HG03575 (cell line): ENCODE results near the gene CCDC57.

Experiments
- ATAC-seq: cut with Tn5 transposase; IDR thresholded peaks from one replicate; pipeline ENCODE4 v1.9.1; 2021; ENCODE audit not compliant: unreplicated experiment, insufficient number of reproducible peaks, low FRiP score; ENCODE audit errors: extremely low read depth

CCDC57 gene

DNA sequence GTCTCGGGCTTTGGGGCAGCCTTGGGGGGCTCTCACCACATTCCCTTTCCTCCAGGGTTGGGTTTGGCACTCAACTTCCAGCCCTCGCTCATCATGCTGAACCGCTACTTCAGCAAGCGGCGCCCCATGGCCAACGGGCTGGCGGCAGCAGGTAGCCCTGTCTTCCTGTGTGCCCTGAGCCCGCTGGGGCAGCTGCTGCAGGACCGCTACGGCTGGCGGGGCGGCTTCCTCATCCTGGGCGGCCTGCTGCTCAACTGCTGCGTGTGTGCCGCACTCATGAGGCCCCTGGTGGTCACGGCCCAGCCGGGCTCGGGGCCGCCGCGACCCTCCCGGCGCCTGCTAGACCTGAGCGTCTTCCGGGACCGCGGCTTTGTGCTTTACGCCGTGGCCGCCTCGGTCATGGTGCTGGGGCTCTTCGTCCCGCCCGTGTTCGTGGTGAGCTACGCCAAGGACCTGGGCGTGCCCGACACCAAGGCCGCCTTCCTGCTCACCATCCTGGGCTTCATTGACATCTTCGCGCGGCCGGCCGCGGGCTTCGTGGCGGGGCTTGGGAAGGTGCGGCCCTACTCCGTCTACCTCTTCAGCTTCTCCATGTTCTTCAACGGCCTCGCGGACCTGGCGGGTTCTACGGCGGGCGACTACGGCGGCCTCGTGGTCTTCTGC, 24.6 kb upstream of the CCDC57 start:
- no peak for ATAC-seq

DNA sequence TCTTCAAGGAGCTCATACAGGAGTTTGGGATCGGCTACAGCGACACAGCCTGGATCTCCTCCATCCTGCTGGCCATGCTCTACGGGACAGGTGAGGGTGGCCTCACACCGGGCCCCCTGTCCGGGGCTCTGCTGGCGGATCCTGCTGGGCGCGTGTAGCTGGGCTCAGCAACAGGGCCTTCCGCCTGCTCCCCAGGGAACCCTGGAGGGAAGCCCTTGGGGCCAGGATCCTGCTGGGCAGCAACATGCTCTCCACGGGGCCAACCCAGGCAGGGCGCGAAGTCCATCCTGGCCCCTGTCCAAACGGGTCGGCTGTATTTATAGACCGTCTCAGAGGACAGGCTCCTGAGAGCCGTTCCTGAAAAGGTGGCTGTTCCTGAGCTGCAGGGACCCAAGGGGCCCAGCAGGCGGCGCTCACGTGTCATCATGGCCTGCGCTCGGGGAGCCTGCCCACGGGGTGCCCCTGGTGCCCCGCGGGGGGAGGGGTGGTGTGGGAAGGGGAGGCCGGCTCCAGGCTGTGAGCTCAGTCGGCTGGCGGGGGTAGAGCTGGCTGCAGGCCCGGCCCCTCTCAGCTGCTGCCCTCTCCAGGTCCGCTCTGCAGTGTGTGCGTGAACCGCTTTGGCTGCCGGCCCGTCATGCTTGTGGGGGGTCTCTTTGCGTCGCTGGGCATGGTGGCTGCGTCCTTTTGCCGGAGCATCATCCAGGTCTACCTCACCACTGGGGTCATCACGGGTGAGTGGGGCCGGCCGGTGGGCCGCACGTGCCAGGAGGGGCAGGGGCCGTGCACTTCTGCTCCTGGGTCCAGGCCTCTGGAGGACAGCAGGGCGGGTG, 23.7 kb upstream of the CCDC57 start:
- no peak for ATAC-seq

GRCh38 chr17:82235775-82236141, 23.1 kb upstream of the CCDC57 start:
- no peak for ATAC-seq

DNA sequence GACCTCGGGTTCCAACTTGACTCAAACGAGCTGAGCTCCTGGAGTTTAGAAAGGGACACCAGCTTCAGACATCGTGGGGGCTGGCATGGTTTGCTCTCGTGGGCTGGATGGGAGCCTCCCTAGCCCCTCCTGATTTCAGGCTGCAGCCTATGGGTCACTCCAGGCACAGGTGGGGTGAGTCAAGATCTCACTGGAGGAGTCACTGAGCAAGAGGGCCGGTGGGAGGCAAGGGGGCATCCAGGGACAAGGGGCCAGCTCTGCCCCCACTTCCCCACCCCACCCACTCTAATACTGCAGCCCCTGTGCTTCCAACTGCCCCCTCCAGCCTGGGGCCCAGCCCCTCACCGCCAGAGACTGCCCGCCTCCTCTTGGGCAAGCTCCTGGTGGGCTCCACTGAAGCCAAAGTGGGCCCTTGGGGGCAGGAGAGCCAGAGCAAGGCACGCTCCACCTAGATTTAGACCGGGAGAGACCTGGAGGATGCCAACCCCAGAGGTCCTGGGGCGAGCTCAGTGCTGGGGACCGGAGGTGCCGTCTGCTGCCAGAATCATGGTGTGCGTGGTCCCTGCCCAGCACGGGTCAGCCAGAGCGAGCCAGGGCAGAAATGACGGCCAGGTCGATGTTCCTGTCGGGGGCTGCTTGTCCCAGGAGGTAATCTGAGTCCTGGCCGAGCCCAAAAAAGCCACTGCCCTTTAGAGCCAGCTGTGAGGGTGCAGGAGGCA, 22.6 kb upstream of the CCDC57 start:
- no peak for ATAC-seq

- no peak for ATAC-seq
Measured at GRCh38 chr17:82234211-82235055, 21.8 kb upstream of the CCDC57 start.

- no peak for ATAC-seq
Measured at GRCh38 chr17:82232876-82233785, 20.5 kb upstream of the CCDC57 start.

DNA sequence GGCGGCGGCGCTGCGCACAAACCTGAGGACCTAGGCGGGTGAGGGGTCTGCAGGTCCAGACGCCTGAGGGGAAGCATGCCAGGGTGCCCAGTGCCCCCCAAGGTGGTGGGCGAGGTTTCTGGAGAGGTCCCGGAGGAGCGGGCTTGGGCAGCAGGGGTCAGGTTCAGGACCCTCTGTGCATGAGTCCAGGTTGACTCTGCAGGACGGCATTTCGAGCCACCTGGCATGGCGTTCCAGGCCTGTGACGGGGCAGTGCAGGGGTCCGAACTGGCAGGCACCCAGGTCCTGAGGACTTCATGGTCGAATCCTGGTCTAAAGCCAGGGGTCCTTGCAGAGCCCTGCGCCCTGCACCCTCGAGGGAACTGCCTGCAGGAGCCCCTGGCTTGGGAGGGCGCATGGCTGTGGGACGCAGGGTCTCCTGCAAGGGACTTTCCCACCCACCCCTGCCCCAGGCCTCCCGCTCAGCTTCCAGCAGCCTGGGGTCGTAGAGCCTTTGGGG, 19.7 kb upstream of the CCDC57 start:
- no peak for ATAC-seq

GRCh38 chr17:82231562-82232321, 19.1 kb upstream of the CCDC57 start:
- no peak for ATAC-seq

DNA sequence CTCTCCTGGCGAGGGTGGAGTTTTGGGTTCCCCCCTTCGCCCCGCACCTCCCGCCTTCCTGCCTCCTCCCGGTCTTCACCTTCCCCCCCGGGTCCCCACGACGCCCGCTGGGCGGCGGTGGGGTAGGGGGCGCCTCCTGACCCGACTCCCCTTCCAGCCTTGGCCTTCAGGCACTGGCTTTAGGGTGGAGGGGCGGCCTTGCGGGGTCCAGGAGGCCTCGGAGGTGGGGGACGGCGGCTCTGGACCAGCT, 18.6 kb upstream of the CCDC57 start:
- ATAC-seq = no peak

DNA sequence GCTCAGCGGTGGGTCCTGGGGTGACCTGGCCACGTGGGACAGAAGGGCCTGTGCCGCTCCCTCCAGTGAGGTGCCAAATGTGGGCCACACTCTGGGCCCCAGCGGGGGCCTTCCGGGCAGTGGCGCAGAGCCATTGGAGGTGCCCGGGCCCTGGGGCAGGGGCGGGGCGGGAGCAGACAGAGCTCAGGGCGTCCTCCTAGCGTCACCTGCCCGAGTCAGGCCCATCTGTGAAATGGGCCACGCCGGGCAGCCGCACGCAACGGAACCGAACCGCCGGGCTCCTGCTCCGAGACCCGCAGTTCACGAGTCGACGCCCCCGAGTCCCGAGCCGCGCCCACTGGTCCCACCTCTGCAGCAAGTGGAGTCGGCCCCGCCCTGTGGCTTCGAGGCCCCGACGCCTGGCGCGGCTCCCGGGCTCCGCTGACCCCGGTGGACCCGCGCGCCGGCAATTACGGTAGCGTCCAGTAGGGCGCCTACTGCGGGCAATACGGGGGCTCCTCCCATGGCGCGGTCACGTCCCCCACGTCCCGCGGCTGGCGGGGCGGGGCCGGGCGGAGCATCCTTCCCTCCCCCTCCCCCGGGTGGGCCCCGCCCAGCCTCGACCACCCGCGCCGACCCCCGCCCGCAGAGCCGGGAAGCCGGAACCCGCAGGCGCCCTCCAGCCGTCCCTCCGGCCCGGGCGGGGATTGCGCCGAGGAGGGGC, 18.1 kb upstream of the CCDC57 start:
- ATAC-seq = no peak

DNA sequence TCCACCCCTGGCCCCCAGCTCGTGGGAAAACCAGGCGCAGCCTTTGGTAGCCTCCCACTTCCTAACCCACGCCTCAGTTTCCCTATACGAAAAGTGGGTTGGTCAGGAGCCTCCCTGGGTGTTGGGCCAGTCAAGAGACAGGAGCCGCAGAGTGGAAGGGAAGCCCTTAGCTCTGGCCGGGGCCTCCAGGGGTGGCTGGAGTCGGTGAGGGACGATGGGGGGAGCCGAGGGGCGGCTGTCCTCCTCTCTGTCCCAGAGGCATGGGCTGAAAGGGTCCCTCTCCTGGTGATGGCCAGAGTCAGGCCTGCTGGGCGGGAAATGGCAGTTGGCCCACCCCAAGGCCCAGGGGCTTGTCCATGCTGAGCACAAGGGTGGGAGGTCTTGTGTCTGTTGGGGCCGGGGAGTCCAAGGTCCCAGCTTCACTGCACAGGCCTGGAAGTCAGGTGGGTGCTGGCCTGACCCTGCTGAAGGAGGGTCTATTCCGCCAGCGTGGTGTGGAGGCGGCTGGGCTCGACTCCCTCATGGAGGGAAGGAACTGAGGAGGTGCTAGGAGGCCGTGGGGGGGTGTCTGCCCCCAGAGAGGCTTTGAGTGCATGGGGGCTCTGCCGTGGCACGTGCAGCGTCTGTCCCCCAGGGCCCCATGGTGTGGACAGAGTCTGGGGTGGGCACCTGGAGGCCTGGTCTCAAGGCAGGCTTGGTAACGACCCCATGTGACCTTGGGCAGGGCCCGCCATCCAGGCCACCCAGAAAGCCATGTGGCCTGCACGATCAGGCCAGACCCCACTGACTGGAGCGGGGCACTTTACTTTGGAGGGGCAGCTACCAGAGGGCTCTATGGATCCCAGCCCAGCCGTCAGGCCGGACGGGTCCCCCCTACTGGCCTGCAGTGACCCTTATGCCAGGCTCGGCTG, 17.3 kb upstream of the CCDC57 start:
- ATAC-seq = no peak

DNA sequence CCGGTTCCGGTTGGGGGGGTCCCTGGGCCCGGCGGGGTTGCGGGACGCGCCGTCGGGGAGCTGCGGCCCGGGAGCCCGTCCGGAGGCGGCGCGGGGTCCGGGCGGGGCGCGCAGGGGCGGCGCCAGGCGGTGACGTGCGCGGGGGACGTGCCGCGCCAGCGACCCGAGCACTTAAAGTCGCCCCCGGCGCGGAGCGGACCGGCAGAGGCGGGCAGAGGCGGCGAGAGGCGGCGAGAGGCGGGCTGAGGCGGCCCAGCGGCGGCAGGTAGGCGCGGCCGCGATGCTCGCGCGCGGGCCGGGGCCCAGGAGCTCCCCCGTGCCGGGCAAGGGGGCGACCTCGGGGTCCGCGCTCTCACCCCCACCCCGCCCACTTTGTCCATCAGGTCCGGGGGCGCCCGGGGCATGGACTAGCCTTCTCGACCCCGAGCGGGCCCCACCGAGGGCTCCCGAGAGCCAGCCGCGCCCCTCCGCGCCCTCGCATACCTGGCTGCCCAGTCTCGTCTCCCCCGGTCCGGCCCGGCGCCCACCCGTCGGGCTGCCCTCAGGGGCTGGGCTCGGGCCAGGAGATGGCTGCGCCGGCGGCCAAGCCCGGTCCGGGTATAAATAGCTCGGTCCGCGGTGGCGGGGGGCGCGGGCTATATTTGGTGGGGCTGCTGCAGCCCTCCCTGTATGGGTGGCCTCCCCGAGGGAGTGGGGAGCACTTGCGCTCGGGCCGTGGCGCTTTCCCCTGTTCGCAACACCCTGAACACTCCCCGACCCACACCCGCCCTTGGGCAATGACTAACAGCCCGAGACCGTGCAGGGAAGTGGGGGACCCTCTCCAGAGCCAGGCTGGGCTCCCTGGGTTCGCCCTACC, 16.4 kb upstream of the CCDC57 start, which contains the start of gene SLC16A3:
SLC16A3 (plus strand) TSS at position 201 of the 856 bp plus-strand sequence. CDS start 6,967 bp downstream, outside the sequence.
- no peak for ATAC-seq

- ATAC-seq = no peak
Measured at GRCh38 chr17:82228278-82228841, 15.7 kb upstream of the CCDC57 start.

GRCh38 chr17:82227629-82228277, 15.1 kb upstream of the CCDC57 start:
- no peak for ATAC-seq
